ENCODE data around the gene MYO1D.

- TF ChIP-seq CTCF (IDR thresholded peaks at IDR 0.05; ENCODE audit: low read length) (no peak), EZH2 (optimal IDR thresholded peaks at IDR 0.05; ENCODE audit: low read depth, low read length) (no peak)
Measured at GRCh38 chr17:32773856-32774694, 102.8 kb downstream of the MYO1D start.

All from MM.1S (cell line).